MCF 10A (cell line): Measurements from ENCODE around the gene GPR180. TPM values are rescaled to one million over a fixed set of nuclear protein-coding genes. Genes with fewer than 3 reads are reported as not detected.
A peak's percentile ranks its signal among the peaks of the same experiment; 100 is the strongest.

Experiments used
- BruUV-seq: library from RNA; stranded (reverse); fragments of 400-500 nt; replicated peaks from 2 replicates; lab custom pipeline; 2021; lab: Mats Ljungman, UMichigan
- CTCF ChIA-PET: fragments of 300-600 bp; sonication (Branson Sonifier 250); formaldehyde crosslinking; extraction: SDS; loops from one replicate; lab custom pipeline; 2021; ENCODE audit warnings: antibody characterized with exemption, inconsistent platforms; lab: Yijun Ruan, JAX
- POLR2A ChIA-PET: fragments of 300-600, 350-650 bp; sonication (Branson Sonifier 250); formaldehyde crosslinking; extraction: SDS; loops from one replicate; lab custom pipeline; 2020; ENCODE audit warnings: antibody characterized with exemption, inconsistent platforms; lab: Yijun Ruan, JAX
- DNase-seq: peaks from one replicate; pipeline ENCODE4 v3.0.0-alpha.2; 2018; ENCODE audit not compliant: unreplicated experiment
- H3K27ac Mint-ChIP-seq: one replicate; pipeline ENCODE4 v1.8.0; 2022; ENCODE audit warnings: mild to moderate bottlenecking, low read depth, mixed read lengths; ENCODE audit not compliant: unreplicated experiment
- H3K27me3 Mint-ChIP-seq: one replicate; pipeline ENCODE4 v1.8.0; 2022; ENCODE audit warnings: mixed read lengths; ENCODE audit not compliant: insufficient read depth, unreplicated experiment
- H3K36me3 Mint-ChIP-seq: one replicate; pipeline ENCODE4 v1.8.0; 2022; ENCODE audit warnings: mild to moderate bottlenecking, moderate library complexity, mixed read lengths; ENCODE audit not compliant: insufficient read depth, unreplicated experiment
- H3K4me1 Mint-ChIP-seq: one replicate; pipeline ENCODE4 v1.8.0; 2022; ENCODE audit warnings: mixed read lengths; ENCODE audit not compliant: insufficient read depth, unreplicated experiment
- H3K4me3 Mint-ChIP-seq: one replicate; pipeline ENCODE4 v1.8.0; 2022; ENCODE audit warnings: mild to moderate bottlenecking, moderate library complexity, mixed read lengths; ENCODE audit not compliant: unreplicated experiment
- H3K9me3 Mint-ChIP-seq: one replicate; pipeline ENCODE4 v1.8.0; 2022; ENCODE audit warnings: mixed read lengths; ENCODE audit not compliant: unreplicated experiment
- intact Hi-C: fragments of 100-400 bp; cut with micrococcal nuclease; formaldehyde crosslinking; loops from 2 replicates; pipeline ENCODE4 v1.14.1; 2022
- total RNA-seq: library from RNA; stranded (reverse); gene quantifications from 2 replicates; pipeline ENCODE4 v1.2.3, GENCODE V29; 2022
- TF ChIP-seq, protein P1 (sequence below): fragments of 200-600 bp; IDR thresholded peaks from one replicate; pipeline ENCODE4 v1.8.0; 2022; ENCODE audit warnings: antibody characterized with exemption, mild to moderate bottlenecking; ENCODE audit not compliant: unreplicated experiment

GPR180 gene
- total RNA-seq, 1 experiment from 2014 or later = 4.9 TPM

DNA sequence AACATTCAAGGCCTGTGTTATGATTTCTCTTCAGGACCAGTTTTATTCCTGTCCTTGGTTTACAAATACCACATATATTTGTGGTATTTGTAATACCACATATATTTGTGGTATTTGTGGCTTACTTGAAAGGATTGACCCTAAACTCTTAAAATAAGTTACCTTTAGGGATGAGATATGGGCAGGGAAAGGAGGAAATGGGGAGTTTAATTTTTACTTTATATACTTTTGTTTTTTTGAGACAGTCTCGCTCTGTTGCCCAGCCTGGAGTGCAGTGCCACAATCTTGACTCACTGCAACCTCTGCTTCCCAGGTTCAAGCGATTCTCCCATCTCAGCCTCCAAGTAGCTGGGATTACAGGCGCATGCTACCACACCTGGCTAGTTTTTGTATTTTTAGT is 3.4 kb upstream of the GPR180 start:
- no peak for DNase-seq
- CTCF ChIA-PET = no interaction called here
- Mint-ChIP-seq H3K9me3 (peaks cover 7% of the 10 kb centered on the region), H3K27ac (no peak overlapping the region), H3K36me3 (no peaks in the 10 kb centered on the region), H3K4me1 (peaks cover 29% of the 10 kb centered on the region), H3K4me3 (no peak overlapping the region), H3K27me3 (no peaks in the 10 kb centered on the region)
- TF ChIP-seq, protein P1, sequence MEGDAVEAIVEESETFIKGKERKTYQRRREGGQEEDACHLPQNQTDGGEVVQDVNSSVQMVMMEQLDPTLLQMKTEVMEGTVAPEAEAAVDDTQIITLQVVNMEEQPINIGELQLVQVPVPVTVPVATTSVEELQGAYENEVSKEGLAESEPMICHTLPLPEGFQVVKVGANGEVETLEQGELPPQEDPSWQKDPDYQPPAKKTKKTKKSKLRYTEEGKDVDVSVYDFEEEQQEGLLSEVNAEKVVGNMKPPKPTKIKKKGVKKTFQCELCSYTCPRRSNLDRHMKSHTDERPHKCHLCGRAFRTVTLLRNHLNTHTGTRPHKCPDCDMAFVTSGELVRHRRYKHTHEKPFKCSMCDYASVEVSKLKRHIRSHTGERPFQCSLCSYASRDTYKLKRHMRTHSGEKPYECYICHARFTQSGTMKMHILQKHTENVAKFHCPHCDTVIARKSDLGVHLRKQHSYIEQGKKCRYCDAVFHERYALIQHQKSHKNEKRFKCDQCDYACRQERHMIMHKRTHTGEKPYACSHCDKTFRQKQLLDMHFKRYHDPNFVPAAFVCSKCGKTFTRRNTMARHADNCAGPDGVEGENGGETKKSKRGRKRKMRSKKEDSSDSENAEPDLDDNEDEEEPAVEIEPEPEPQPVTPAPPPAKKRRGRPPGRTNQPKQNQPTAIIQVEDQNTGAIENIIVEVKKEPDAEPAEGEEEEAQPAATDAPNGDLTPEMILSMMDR = no peak
- BruUV-seq = no TSS peak
- POLR2A ChIA-PET = interaction anchor here (0.6 kb wide), 1 partner anchor 19 kb away, joined by 3 read pairs; no protein-coding TSS in a partner anchor
- intact Hi-C loops = no loop called here

DNA sequence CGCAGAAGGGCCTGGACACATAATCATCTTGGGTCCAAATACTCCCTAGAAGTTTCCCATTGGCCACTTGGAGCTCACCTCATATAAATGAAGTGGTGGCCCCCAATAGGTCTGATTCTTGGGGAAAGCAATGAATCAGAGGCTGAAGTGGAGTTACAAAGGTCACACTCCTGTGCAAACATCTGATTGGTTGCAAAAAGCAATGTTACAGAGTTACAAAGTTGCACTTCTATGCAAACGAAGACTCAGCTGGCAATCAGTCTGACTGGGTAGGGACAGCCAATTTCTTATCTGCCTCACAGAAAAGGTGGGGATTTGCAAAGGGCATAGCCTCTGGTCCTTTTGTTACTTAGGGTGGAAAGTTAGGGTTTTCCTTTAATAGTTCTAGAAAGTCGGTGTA is 1.8 kb upstream of the GPR180 start:
- intact Hi-C loops = loop anchor here (2.0 kb wide), 1 partner anchor 51 kb away; no protein-coding TSS in a partner anchor
- ChIA-PET POLR2A (interaction anchor here (0.6 to 1.0 kb wide), 2 partner anchors 51 to 426 kb away, joined by 4 read pairs; no protein-coding TSS in a partner anchor), CTCF (interaction anchor here (0.6 to 1.5 kb wide), 3 partner anchors 18 to 184 kb away, joined by 3 to 4 read pairs (median 3); no protein-coding TSS in a partner anchor)
- no peak for DNase-seq
- Mint-ChIP-seq H3K4me1 (peaks cover 25% of the 10 kb centered on the region), H3K9me3 (peaks cover 7% of the 10 kb centered on the region), H3K27ac (no peak overlapping the region), H3K4me3 (no peak overlapping the region), H3K36me3 (no peaks in the 10 kb centered on the region), H3K27me3 (no peaks in the 10 kb centered on the region)
- BruUV-seq = no TSS peak
- TF ChIP-seq, protein P1 = no peak

DNA sequence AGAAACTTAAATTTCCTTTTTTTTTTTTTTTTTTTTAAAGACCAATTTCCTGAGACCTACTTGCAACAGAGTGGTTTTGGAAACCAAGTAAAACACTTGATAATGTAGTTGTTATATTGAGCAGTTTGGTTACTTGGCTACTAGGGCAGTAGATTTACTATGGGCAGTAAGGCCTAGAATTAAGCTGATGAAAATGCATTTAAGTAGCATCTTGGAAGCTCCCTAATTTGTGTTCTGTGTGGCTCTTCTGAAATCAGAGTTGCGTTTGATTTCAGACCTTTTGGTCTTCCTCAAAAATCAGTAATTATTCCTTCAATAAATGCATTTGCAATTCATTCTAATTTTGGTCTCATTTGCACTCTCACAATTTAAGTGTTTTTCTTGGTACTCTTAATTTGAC is 810 bp downstream of the GPR180 start:
- Mint-ChIP-seq H3K9me3 (peaks cover 7% of the 10 kb centered on the region), H3K4me3 (peak overlapping the region; percentile 87), H3K4me1 (peaks cover 25% of the 10 kb centered on the region), H3K27me3 (no peaks in the 10 kb centered on the region), H3K36me3 (peaks cover 22% of the 10 kb centered on the region), H3K27ac (peak overlapping the region; percentile 51)
- ChIA-PET POLR2A (interaction anchor here (0.6 to 3.1 kb wide), 10 partner anchors 8 to 745 kb away, joined by 3 to 12 read pairs (median 4); no protein-coding TSS in a partner anchor), CTCF (interaction anchor here (0.6 to 2.2 kb wide), 5 partner anchors 14 to 1332 kb away, joined by 3 to 8 read pairs (median 3); no protein-coding TSS in a partner anchor)
- no TSS peak for BruUV-seq
- TF ChIP-seq, protein P1 = no peak
- no peak for DNase-seq
- intact Hi-C loops = no loop called here

DNA sequence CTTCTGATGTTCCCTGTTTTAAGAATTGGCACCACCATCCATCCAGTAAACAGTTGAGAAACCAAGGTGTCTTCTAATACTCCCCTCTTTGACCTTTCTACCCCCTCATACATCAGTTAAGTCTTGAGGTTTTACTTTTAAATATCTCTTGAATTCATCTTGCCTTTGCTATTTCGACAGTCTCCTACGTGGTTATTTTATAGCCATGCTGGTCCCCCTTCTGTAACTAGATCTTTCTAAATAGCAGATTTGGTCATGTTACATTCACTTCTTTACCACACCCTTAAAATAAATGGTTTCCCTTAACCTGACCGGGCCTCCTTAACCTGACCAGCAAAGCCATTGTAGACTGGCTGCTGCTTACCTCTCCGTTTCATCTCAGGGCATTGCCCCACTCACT is 5.4 kb downstream of the GPR180 start:
- ChIA-PET CTCF (interaction anchor here (2.1 kb wide), 1 partner anchor 13 kb away, joined by 14 read pairs; no protein-coding TSS in a partner anchor), POLR2A (interaction anchor here (1.3 kb wide), 1 partner anchor 11 kb away, joined by 3 read pairs; the partner anchor contains the start of gene TGDS)
- H3K4me3 Mint-ChIP-seq = no peak overlapping the region
- no TSS peak for BruUV-seq
- peak overlapping the region; percentile 14 for H3K27ac Mint-ChIP-seq
- TF ChIP-seq, protein P1 = no peak
- H3K9me3 Mint-ChIP-seq = no peaks in the 10 kb centered on the region
- peaks cover 19% of the 10 kb centered on the region for H3K4me1 Mint-ChIP-seq
- H3K27me3 Mint-ChIP-seq = no peaks in the 10 kb centered on the region
- DNase-seq = no peak
- intact Hi-C loops = no loop called here
- peaks cover 29% of the 10 kb centered on the region for H3K36me3 Mint-ChIP-seq
